ENCODE data around the gene GPR42.

The GPR42 gene

DNA sequence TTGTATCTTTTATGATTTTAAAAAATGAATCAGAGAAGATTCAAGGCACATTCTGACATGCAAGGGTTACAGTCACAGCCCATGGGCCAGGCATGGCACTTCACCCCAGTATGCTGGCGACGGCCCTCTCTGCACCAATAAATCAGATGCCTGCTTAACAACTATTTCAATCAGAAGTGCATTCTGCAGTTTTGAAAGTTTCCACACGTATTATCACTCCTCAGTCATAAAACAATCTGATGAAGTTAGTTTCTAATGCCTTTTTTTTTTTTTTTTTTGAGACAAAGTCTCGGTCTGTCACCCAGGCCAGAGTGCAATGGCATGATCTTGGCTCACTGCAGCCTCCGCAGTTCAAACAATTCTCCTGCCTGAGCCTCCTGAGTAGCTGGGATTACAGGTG, 48.9 kb downstream of the GPR42 start:
- Histone ChIP-seq H3K36me3 (ENCODE audit: insufficient read depth, low read length) (no peaks in the 10 kb centered on the region), H4K20me1 (ENCODE audit: insufficient read depth, low read length, poor library complexity, severe bottlenecking) (no peaks in the 10 kb centered on the region), H2AFZ (ENCODE audit: low read length) (no peak overlapping the region), H3K4me2 (ENCODE audit: low read depth, low read length, poor library complexity, severe bottlenecking) (no peak overlapping the region), H3K9me3 (ENCODE audit: insufficient read depth, low read depth, low read length) (no peaks in the 10 kb centered on the region), H3F3A (ENCODE audit: low read depth) (no peaks in the 10 kb centered on the region), H3K9me2 (replicated peaks; ENCODE audit: low read depth, low read length) (no peaks in the 10 kb centered on the region), H3K4me1 (ENCODE audit: insufficient read depth, low read length, poor library complexity, severe bottlenecking) (peaks cover 2% of the 10 kb centered on the region), H3K4me3 (ENCODE audit: low read length, poor library complexity, severe bottlenecking) (no peak overlapping the region), H3K79me2 (ENCODE audit: insufficient read depth, low read length) (no peaks in the 10 kb centered on the region), H3K27me3 (ENCODE audit: insufficient read depth, low read length, poor library complexity, severe bottlenecking) (no peaks in the 10 kb centered on the region), H3K9ac (ENCODE audit: low read depth, low read length, poor library complexity, severe bottlenecking) (no peak overlapping the region)
- TF ChIP-seq, protein P1, sequence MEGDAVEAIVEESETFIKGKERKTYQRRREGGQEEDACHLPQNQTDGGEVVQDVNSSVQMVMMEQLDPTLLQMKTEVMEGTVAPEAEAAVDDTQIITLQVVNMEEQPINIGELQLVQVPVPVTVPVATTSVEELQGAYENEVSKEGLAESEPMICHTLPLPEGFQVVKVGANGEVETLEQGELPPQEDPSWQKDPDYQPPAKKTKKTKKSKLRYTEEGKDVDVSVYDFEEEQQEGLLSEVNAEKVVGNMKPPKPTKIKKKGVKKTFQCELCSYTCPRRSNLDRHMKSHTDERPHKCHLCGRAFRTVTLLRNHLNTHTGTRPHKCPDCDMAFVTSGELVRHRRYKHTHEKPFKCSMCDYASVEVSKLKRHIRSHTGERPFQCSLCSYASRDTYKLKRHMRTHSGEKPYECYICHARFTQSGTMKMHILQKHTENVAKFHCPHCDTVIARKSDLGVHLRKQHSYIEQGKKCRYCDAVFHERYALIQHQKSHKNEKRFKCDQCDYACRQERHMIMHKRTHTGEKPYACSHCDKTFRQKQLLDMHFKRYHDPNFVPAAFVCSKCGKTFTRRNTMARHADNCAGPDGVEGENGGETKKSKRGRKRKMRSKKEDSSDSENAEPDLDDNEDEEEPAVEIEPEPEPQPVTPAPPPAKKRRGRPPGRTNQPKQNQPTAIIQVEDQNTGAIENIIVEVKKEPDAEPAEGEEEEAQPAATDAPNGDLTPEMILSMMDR (conservative IDR thresholded peaks at IDR 0.05; ENCODE audit: low read length): no peak
- no peak for TF ChIP-seq EZH2phosphoT487 (IDR thresholded peaks at IDR 0.05; ENCODE audit: borderline replicate concordance)

DNA sequence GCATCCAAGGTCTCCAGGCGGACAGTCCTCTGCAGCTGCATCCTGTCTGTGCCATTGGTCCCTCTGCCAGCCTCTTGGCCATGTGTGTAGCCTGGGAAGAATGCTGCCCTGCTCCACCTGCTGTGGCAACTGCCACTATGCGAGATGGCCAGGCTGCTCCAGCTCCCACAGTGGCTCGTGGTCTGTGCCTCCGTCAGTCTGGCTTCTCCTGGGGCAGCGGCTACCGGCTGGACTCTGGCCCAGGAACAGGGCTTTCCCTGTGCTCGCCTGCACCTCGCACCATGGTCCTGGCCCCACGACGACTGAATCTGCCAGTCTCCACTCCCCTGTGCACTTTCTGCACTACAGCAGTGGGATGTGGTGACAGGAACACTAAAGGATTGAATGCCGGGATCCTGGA, 50.5 kb downstream of the GPR42 start:
- Histone ChIP-seq H2AFZ (ENCODE audit: low read length) (no peak overlapping the region), H3K9ac (ENCODE audit: low read depth, low read length, poor library complexity, severe bottlenecking) (no peak overlapping the region), H3K4me1 (ENCODE audit: insufficient read depth, low read length, poor library complexity, severe bottlenecking) (peaks cover 2% of the 10 kb centered on the region), H3K36me3 (ENCODE audit: insufficient read depth, low read length) (no peaks in the 10 kb centered on the region), H3F3A (ENCODE audit: low read depth) (no peaks in the 10 kb centered on the region), H3K27me3 (ENCODE audit: insufficient read depth, low read length, poor library complexity, severe bottlenecking) (no peaks in the 10 kb centered on the region), H3K79me2 (ENCODE audit: insufficient read depth, low read length) (no peaks in the 10 kb centered on the region), H3K4me2 (ENCODE audit: low read depth, low read length, poor library complexity, severe bottlenecking) (no peak overlapping the region), H3K9me2 (replicated peaks; ENCODE audit: low read depth, low read length) (no peaks in the 10 kb centered on the region), H3K4me3 (ENCODE audit: low read length, poor library complexity, severe bottlenecking) (no peak overlapping the region), H3K9me3 (ENCODE audit: insufficient read depth, low read depth, low read length) (no peaks in the 10 kb centered on the region), H4K20me1 (ENCODE audit: insufficient read depth, low read length, poor library complexity, severe bottlenecking) (no peaks in the 10 kb centered on the region)
- no peak for TF ChIP-seq EZH2phosphoT487 (IDR thresholded peaks at IDR 0.05; ENCODE audit: borderline replicate concordance)
- TF ChIP-seq, protein P1 (conservative IDR thresholded peaks at IDR 0.05; ENCODE audit: low read length): no peak

Data from Loucy (cell line).